IMR-90 (cell line): ENCODE data around the gene VGLL1. TPM values are rescaled to one million over a fixed set of nuclear protein-coding genes. Genes with fewer than 3 reads are reported as not detected.

Experiments used
- ATAC-seq: fragments of 200-7000 bp; cut with Tn5 transposase; 2 replicates; pipeline ENCODE4 v1.9.1; 2020; ENCODE audit warnings: low read depth, mild to moderate bottlenecking, moderate library complexity
- BruUV-seq: library from RNA; stranded (reverse); fragments of 400-500 nt; replicated peaks from 2 replicates; lab custom pipeline; 2021; lab: Mats Ljungman, UMichigan
- CTCF ChIA-PET: fragments of 300-600 bp; formaldehyde crosslinking; extraction: SDS; loops from one replicate; lab custom pipeline; 2021; ENCODE audit warnings: antibody characterized with exemption; lab: Yijun Ruan, JAX
- POLR2A ChIA-PET: fragments of 300-600 bp; sonication (Branson Sonifier 250); formaldehyde crosslinking; loops from one replicate; lab custom pipeline; 2022; ENCODE audit warnings: antibody characterized with exemption; ENCODE audit not compliant: unreplicated experiment; lab: Charles Lee
- DNase-seq: peaks from one replicate; pipeline ENCODE4 v3.0.0; 2013
- H2AFZ ChIP-seq: replicated peaks from 2 replicates; pipeline ENCODE3; 2013; ENCODE audit warnings: low read length, mild to moderate bottlenecking; ENCODE audit not compliant: poor library complexity
- H2AK5ac ChIP-seq: 2 replicates; pipeline ENCODE4 v1.6.1; 2013; ENCODE audit warnings: low read depth, low read length, inconsistent platforms
- H2AK9ac ChIP-seq: replicated peaks from 2 replicates; pipeline ENCODE3; 2013; ENCODE audit warnings: mild to moderate bottlenecking, low read depth, low read length, moderate library complexity; ENCODE audit not compliant: poor library complexity
- H2BK120ac ChIP-seq: 2 replicates; pipeline ENCODE4 v1.6.1; 2013; ENCODE audit warnings: low read depth, low read length, inconsistent platforms
- H2BK15ac ChIP-seq: 3 replicates; pipeline ENCODE4 v1.6.1; 2013; ENCODE audit warnings: low read depth, low read length, inconsistent platforms
- H2BK20ac ChIP-seq: 2 replicates; pipeline ENCODE4 v1.6.1; 2013; ENCODE audit warnings: low read depth, mild to moderate bottlenecking, inconsistent platforms, low read length, moderate library complexity
- H2BK5ac ChIP-seq: 2 replicates; pipeline ENCODE4 v1.6.1; 2013; ENCODE audit warnings: mild to moderate bottlenecking, low read depth, low read length, inconsistent platforms; ENCODE audit not compliant: poor library complexity, severe bottlenecking
- H3K14ac ChIP-seq: replicated peaks from 2 replicates; pipeline ENCODE4 v1.6.1; 2013; ENCODE audit warnings: low read depth, low read length, inconsistent platforms
- H3K18ac ChIP-seq: 2 replicates; pipeline ENCODE4 v1.6.1; 2013; ENCODE audit warnings: low read depth, low read length, control low read depth
- H3K23ac ChIP-seq: 2 replicates; pipeline ENCODE4 v1.6.1; 2013; ENCODE audit warnings: low read depth, low read length, inconsistent platforms
- H3K27ac ChIP-seq: 2 replicates; pipeline ENCODE4 v1.5.1; 2013; ENCODE audit warnings: mild to moderate bottlenecking, control low read depth, low read length; ENCODE audit not compliant: insufficient read depth
- H3K27me3 ChIP-seq: 2 replicates; pipeline ENCODE4 v1.6.1; 2013; ENCODE audit warnings: low read length; ENCODE audit not compliant: control insufficient read depth, insufficient read depth
- H3K36me3 ChIP-seq: 2 replicates; pipeline ENCODE4 v1.6.1; 2013; ENCODE audit warnings: low read length, mixed read lengths; ENCODE audit not compliant: control insufficient read depth, insufficient read depth
- H3K4ac ChIP-seq: 2 replicates; pipeline ENCODE4 v1.6.1; 2013; ENCODE audit warnings: low read depth, low read length, inconsistent platforms
- H3K4me1 ChIP-seq: 2 replicates; pipeline ENCODE4 v1.6.1; 2013; ENCODE audit warnings: low read length, mixed read lengths; ENCODE audit not compliant: control insufficient read depth, insufficient read depth
- H3K4me2 ChIP-seq: 2 replicates; pipeline ENCODE4 v1.6.1; 2013; ENCODE audit warnings: low read depth, mild to moderate bottlenecking, control low read depth, low read length, moderate library complexity
- H3K4me3 ChIP-seq: 2 replicates; pipeline ENCODE4 v1.5.1; 2013; ENCODE audit warnings: low read depth, mild to moderate bottlenecking, control low read depth, low read length, moderate library complexity; ENCODE audit not compliant: insufficient read depth
- H3K56ac ChIP-seq: 2 replicates; pipeline ENCODE4 v1.6.1; 2013; ENCODE audit warnings: low read length, inconsistent platforms; ENCODE audit not compliant: insufficient read depth; ENCODE audit errors: extremely low read depth
- H3K79me1 ChIP-seq, 2 experiments: 2 replicates each; pipeline ENCODE4 v1.6.1; 2013; ENCODE audit warnings: low read length in 2 of 2, inconsistent platforms in 1 of 2, low read depth in 1 of 2
- H3K9ac ChIP-seq: 2 replicates; pipeline ENCODE4 v1.6.1; 2013; ENCODE audit warnings: low read depth, low read length, control low read depth
- H3K9me1 ChIP-seq: 2 replicates; pipeline ENCODE4 v1.6.1; 2013; ENCODE audit warnings: low read length, inconsistent platforms; ENCODE audit not compliant: insufficient read depth
- H3K9me3 ChIP-seq: 2 replicates; pipeline ENCODE4 v1.6.1; 2013; ENCODE audit warnings: low read length; ENCODE audit not compliant: control insufficient read depth, insufficient read depth
- H4K20me1 ChIP-seq: 2 replicates; pipeline ENCODE4 v1.6.1; 2013; ENCODE audit warnings: low read length, inconsistent platforms; ENCODE audit not compliant: insufficient read depth
- H4K5ac ChIP-seq: 2 replicates; pipeline ENCODE4 v1.6.1; 2013; ENCODE audit warnings: mild to moderate bottlenecking, low read depth, low read length, control low read depth
- H4K8ac ChIP-seq, 2 experiments: 2 replicates each; pipeline ENCODE4 v1.6.1; 2013; ENCODE audit warnings: low read depth in 2 of 2, low read length in 2 of 2, control low read depth in 1 of 2, inconsistent platforms in 1 of 2
- H4K91ac ChIP-seq: 2 replicates; pipeline ENCODE4 v1.6.1; 2013; ENCODE audit warnings: low read depth, low read length, inconsistent platforms; ENCODE audit not compliant: insufficient read depth
- BHLHE40 ChIP-seq: fragments of 150-350 bp; IDR thresholded peaks from 2 replicates; pipeline ENCODE4 v1.6.1; 2016; ENCODE audit warnings: mild to moderate bottlenecking, low read depth, low read length
- CEBPB ChIP-seq: IDR thresholded peaks from 2 replicates; pipeline ENCODE4 v1.6.1; 2012; ENCODE audit warnings: low read depth, low read length, improper control_type of control experiment
- FOS ChIP-seq: fragments of 150-350 bp; IDR thresholded peaks from 2 replicates; pipeline ENCODE4 v1.6.1; 2016; ENCODE audit warnings: low read depth, low read length
- MAFK ChIP-seq: IDR thresholded peaks from 2 replicates; pipeline ENCODE4 v1.6.1; 2012; ENCODE audit warnings: low read depth, low read length, improper control_type of control experiment
- NFE2L2 ChIP-seq: fragments of 150-350 bp; IDR thresholded peaks from 2 replicates; pipeline ENCODE4 v1.6.1; 2016; ENCODE audit warnings: low read depth, mild to moderate bottlenecking, low read length
- POLR2A ChIP-seq: IDR thresholded peaks from 2 replicates; pipeline ENCODE4 v1.6.1; 2012; ENCODE audit warnings: mild to moderate bottlenecking, low read depth, low read length
- RAD21 ChIP-seq: IDR thresholded peaks from 2 replicates; pipeline ENCODE4 v1.6.1; 2012; ENCODE audit warnings: low read length, improper control_type of control experiment
- RCOR1 ChIP-seq: IDR thresholded peaks from 2 replicates; pipeline ENCODE4 v1.6.1; 2012; ENCODE audit warnings: mild to moderate bottlenecking, low read length, improper control_type of control experiment; ENCODE audit not compliant: insufficient replicate concordance
- RFX5 ChIP-seq: IDR thresholded peaks from 2 replicates; pipeline ENCODE4 v1.8.0; 2012; ENCODE audit warnings: low read depth, mild to moderate bottlenecking, low read length, moderate library complexity
- SMC3 ChIP-seq: fragments of 150-350 bp; IDR thresholded peaks from 2 replicates; pipeline ENCODE4 v1.6.1; 2016; ENCODE audit warnings: low read depth, mild to moderate bottlenecking, antibody characterized with exemption, low read length, moderate library complexity
- WGBS, 2 experiments: methylation state at CpG; one replicate each; pipeline versions ENCODE4 v1.1.5 to v1.1.7; 2013; ENCODE audit warnings: missing lambda C conversion rate in 2 of 2; ENCODE audit not compliant: insufficient read length in 1 of 2; ENCODE audit errors: extremely low coverage in 2 of 2; 5-methylcytosine and 5-hydroxymethylcytosine counted together
- dilution Hi-C: fragments of 300-500 bp; cut with HindIII; formaldehyde crosslinking; loops from one replicate; pipeline ENCODE4 v1.14.3; 2018; ENCODE audit warnings: low sequenced_read_pairs; ENCODE audit not compliant: unreplicated experiment
- in situ Hi-C: fragments of 300-500 bp; cut with MboI; formaldehyde crosslinking; loops from 3 replicates; pipeline ENCODE4 v1.14.3; 2019; ENCODE audit warnings: low sequenced_read_pairs, inconsistent platforms, mixed read lengths
- intact Hi-C: fragments of 100-400 bp; cut with micrococcal nuclease; formaldehyde crosslinking; loops from 2 replicates; pipeline ENCODE4 v1.10.0; 2022
- polyA plus RNA-seq, 3 experiments: library from polyadenylated mRNA; depleted of rRNA; stranded (reverse); fragments of >200 nt; gene quantifications; 2 replicates each; pipeline ENCODE4 v1.2.3, GENCODE V29; 2012; ENCODE audit warnings: low replicate concordance in 1 of 3
- total RNA-seq: library from RNA; depleted of rRNA; stranded (reverse); fragments of >200 nt; gene quantifications from 2 replicates; pipeline ENCODE4 v1.2.3, GENCODE V29; 2012
- TF ChIP-seq, protein P1 (sequence below): fragments of 150-350 bp; IDR thresholded peaks from 2 replicates; pipeline ENCODE4 v1.6.1; 2017; ENCODE audit warnings: mild to moderate bottlenecking, antibody characterized with exemption, low read length, low read depth
- TF ChIP-seq, protein P2 (sequence below): conservative IDR thresholded peaks from 2 replicates; pipeline ENCODE4 v1.5.1; 2012; ENCODE audit warnings: mild to moderate bottlenecking, low read depth, low read length, improper control_type of control experiment

The VGLL1 gene
- total and polyA plus RNA-seq, 2 of the 4 experiments (the other 2 are of a cell fraction), result not detected

DNA sequence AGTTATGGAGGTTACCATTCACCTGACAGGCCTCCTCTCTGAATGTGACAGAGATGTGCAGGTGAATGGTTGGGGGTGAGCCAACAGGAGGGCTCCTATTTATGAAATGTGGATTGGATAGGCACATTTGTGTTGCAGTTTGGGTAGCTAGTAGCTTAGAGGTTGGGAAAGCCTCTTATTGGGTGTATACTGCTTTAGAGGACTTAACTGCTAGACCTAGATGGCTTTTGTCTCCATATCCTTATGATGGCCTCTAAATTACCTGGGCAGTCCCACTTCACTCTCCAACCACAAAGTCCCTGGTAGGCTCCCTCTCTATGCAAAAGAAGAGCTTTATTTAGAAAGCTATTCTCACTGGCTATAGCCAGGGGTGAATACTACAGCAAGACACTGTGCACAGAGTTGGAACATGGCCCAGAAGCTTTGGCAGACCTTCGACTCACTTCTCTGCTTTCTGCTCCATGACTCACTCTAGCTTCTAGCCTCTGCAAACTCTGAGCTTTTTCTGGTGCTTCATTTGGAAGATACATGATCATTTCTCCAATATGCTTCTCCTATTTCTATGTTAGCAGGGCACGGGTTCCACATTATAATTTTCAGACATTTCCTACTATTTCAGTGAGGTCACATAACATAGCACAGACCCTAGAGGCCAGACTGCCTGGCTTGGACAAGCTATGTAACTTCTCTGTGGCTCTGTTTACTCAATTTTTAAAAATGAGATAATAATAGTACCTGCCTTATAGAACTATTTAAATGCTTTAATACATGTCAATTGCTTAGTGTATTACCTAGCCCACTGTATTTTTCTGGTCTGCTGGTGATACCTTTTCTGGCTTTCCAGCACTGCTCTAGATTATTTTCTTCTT, 6.0 kb upstream of the VGLL1 start (continued):
- no peak for TF ChIP-seq RAD21

DNA sequence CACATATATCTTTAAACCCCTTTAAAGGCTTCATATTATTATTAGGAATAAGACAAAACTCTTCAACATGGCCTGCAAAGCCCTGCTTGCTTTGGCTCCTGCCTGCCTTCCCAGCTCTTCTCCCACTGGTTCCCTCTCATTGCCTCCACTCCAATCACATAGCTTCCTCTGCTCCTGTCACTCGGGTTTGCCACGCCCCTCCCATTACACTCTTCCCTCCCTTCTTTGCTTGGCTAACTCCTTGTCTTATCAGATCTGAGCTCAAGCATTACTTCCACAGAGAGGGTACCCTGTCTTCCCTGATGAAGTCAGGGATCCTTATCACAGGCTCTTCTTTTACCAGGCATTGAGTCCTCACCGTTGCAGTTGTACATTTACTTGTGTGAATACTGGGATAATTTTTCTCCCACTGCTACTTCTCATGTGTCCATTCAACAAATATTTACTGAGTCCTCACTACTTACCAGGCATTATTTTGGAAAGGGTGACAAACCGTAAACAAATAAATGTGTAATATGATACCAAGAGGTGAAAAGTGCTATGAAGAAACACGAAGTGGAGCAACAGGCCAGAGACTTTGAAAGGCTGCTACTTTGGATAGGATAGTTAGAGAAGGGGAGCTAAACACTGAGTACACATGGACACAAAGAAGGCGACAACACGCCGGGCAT, 3.2 kb upstream of the VGLL1 start:
- Histone ChIP-seq H4K8ac (no peak overlapping the region), H3K18ac (no peak overlapping the region), H3K36me3 (no peaks in the 10 kb centered on the region), H3K14ac (no peak overlapping the region), H3K27me3 (peaks cover 2% of the 10 kb centered on the region), H4K20me1 (no peaks in the 10 kb centered on the region), H3K9ac (no peak overlapping the region), H2BK15ac (no peak overlapping the region), H3K56ac (no peak overlapping the region), H2BK5ac (no peak overlapping the region), H4K91ac (no peak overlapping the region), H2BK120ac (no peak overlapping the region), H2BK20ac (no peak overlapping the region), H3K9me1 (no peaks in the 10 kb centered on the region), H3K27ac (no peak overlapping the region), H2AFZ (no peak overlapping the region), H3K4ac (no peak overlapping the region), H3K9me3 (no peaks in the 10 kb centered on the region), H2AK5ac (no peak overlapping the region), H3K4me3 (no peak overlapping the region), H4K5ac (no peak overlapping the region), H3K4me2 (no peak overlapping the region), H2AK9ac (no peak overlapping the region), H3K4me1 (no peaks in the 10 kb centered on the region), H3K79me1 (no peaks in the 10 kb centered on the region), H3K23ac (no peak overlapping the region)
- in situ Hi-C loops (no loop called here), dilution Hi-C loops (no loop called here), intact Hi-C loops (no loop called here)
- POLR2A ChIA-PET, result no interaction called here
- CTCF ChIA-PET, result no interaction called here
- no TSS peak for BruUV-seq
- DNase-seq, result no peak
- WGBS, 2 experiments, result 29% methylated on average over 3 of the region's 8 CpGs; no CpG with 5 or more reads in 1 of the 2 experiments
- ATAC-seq, result no peak
- TF ChIP-seq RAD21 (no peak), SMC3 (no peak), POLR2A (no peak), BHLHE40 (no peak), FOS (no peak), MAFK (no peak), CEBPB (no peak), RFX5 (no peak), NFE2L2 (no peak), RCOR1 (no peak)
- TF ChIP-seq, protein P1, sequence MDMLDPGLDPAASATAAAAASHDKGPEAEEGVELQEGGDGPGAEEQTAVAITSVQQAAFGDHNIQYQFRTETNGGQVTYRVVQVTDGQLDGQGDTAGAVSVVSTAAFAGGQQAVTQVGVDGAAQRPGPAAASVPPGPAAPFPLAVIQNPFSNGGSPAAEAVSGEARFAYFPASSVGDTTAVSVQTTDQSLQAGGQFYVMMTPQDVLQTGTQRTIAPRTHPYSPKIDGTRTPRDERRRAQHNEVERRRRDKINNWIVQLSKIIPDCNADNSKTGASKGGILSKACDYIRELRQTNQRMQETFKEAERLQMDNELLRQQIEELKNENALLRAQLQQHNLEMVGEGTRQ, result no peak
- TF ChIP-seq, protein P2, sequence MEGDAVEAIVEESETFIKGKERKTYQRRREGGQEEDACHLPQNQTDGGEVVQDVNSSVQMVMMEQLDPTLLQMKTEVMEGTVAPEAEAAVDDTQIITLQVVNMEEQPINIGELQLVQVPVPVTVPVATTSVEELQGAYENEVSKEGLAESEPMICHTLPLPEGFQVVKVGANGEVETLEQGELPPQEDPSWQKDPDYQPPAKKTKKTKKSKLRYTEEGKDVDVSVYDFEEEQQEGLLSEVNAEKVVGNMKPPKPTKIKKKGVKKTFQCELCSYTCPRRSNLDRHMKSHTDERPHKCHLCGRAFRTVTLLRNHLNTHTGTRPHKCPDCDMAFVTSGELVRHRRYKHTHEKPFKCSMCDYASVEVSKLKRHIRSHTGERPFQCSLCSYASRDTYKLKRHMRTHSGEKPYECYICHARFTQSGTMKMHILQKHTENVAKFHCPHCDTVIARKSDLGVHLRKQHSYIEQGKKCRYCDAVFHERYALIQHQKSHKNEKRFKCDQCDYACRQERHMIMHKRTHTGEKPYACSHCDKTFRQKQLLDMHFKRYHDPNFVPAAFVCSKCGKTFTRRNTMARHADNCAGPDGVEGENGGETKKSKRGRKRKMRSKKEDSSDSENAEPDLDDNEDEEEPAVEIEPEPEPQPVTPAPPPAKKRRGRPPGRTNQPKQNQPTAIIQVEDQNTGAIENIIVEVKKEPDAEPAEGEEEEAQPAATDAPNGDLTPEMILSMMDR, result no peak
